ENCODE data around the gene NCLN.
A peak's percentile ranks its signal among the peaks of the same experiment; 100 is the strongest.
"Not testable (repeated sequence)": the region's sequence is repeated elsewhere in the genome, so short reads cannot be mapped to it uniquely, and the experiment has no call there.

NCLN gene

DNA sequence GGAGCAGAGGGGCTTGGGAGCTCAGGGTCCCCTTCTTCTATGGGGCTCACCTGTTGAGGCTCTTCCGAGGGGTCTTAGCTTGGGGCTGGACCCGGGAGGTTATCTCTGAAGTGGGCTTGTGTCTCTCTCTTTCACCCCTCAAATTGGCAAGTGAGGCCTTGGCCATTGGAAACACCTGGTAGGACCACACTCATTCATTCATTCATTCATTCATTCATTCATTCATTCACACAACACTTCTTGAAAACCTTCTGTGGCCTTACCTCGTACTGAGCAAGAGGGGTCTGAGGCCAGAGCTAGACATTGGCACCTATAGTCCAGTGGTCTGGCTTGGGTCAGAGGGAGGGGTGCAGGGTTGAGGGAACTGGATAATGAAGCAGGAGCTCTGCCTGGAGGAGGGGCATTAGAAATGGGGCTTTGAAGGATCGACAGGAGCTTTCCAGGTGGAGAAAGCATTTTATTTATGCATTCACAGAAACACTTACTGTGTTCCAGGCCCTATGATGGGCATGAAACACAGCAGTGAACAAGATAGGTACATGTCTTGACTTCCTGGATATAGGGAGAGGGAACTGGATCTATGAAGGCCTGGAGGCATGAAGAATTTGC lies 44.3 kb downstream of the NCLN start:
- no peak for DNase-seq

DNA sequence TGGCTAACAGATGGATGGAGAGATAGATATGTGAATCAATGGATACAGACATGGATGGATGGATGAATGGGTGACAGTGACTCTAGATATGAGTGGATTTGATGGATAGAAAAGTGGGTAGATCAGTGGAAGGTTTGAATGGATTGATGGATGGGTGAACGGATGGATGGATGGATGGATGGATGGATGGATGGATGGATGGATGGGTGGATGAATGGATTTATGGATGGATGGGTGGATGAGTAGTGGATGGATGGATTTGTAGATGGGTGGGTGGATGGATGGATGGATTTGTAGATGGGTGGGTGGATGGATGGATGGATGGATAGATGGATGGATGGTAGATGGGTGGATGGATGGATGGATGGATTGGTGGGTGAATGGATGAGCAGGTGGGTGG lies 45.6 kb downstream of the NCLN start:
- no peak for DNase-seq

DNA sequence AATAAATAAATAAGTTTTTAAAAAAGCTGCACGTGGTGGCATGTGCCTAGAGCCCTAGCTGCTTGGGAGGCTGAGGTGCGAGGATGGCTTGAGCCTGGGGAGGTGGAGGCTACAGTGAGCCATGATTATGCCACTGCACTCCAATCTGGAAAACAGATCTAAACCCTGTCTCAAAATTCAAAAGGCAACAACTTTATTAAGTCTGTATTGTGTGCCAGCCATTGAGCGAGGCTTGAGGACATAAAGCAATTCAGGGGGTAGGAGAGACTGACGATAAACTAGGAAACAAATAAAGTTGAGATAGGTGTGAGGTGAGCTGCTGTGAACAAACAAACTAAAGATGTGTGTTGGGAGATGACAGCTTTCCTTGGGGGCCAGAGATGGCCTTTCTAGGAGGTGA lies 47.4 kb downstream of the NCLN start:
- DNase-seq = no peak

DNA sequence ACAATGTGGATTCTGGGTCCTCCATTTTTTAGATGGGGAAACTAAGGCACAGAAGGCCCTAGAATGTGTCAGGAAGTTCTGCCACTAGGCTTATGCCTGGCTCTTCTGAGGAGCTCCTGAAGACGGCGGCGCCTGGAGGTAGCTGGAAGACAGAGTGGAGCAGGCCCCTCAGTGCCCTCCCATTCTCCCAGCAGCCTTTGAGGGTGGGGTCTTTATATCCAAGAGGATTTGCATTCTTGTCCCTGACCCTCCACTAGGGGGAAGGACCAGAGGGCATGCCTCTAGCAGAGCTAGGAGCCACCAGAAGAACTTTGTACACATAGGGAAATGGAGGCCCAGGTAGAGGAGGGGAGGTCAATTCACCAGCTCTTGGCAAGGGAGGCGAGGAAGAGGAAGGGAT lies 48.1 kb downstream of the NCLN start:
- no peak for DNase-seq

DNA sequence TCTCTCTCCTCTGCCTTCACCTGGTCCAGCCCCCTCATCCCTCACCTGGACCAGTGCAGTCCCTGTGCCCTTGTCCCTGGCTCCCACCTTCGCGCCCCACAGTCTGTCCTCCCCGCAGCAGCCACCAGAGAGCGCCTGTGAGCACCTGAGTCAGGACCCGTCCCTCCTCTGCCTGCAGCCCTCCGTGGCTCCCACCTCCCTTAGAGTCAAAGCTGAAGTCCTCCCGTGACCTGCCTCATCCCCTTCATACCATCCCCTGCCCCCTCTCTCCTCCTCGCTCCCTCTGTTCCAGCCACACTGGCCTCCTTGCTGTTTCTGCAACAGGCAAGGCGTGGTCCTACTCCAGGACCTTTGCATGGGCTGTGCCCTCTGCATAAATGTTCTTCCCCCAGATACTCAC lies 49.1 kb downstream of the NCLN start:
- DNase-seq = no peak

DNA sequence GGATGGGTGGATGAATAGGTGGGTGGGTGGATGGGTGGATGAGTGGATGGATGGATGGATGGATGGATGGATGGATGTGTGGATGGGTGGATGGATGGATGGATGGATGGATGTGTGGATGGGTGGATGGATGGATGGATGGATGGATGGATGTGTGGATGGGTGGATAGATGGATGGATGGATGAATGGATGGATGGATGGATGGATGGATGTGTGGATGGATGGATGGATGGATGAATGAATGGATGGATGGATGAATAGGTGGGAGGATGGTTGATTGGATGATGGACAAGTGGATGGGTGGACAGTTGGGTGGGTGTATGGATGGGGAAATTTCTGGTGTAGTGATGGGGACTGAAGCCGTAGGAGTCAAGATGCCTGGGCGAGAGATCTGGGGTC lies 49.9 kb downstream of the NCLN start:
- DNase-seq = not testable (repeated sequence)

DNA sequence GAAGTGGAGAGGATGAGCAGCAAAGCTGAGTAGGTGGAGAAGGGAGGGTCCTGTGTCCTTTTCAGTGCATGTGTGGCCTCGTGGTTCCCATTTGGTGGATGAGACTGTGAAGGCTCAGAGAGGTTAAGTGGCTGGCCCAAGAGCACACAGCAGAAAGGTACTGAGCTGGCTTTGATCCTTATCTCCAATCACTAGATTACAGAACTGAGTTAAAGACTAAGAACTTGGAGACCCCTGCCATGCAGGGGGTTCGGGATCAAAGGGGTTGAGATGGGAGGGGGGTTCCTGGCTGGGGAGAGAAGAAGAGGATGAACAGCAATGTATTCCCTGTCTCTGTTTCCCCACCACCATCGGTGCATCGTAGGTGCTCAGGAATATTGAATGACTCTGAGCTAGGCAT lies 50.5 kb downstream of the NCLN start:
- no peak for DNase-seq

DNA sequence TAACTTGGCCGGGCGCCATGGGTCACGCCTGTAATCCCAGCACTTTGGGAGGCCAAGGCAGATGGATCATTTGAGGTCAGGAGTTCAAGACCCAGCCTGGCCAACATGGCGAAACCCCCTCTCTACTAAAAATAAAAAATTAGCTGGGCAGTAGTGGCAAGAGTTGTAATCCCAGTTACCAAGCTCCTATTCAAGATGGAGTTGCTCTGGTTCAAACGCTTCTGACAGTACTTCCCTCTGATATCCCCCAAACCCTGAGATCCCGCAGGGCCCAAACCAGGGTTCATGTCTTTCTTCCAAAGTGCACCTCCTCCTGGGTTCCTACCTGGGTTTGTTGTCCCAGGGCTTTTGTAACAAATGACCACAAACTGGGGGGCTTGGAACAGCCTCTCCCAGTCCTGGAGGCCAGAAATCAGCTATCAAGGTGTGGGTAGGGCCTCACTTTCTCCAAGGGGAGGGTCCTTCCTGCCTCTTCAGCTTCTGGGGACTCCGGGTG lies 52.4 kb downstream of the NCLN start:
- DNase-seq = no peak

DNA sequence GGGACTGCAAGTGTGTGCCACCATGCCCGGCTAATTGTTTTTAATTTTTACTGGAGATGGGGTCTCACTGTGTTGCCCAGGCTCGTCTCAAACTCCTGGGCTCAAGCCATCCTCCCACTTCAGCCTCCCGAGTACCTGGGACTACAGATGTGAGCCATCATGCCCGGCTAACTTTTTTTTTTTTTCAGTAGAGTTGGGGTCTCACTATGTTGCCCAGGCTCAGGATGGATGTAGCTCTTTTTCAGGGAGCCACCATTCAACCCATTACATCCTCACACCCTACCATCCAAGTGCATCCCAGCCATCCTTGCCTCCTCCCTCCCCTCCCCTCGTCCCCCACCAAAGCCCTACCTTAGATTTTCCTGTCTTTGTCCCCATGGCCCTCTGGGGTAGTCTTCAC lies 53.6 kb downstream of the NCLN start:
- DNase-seq = no peak

DNA sequence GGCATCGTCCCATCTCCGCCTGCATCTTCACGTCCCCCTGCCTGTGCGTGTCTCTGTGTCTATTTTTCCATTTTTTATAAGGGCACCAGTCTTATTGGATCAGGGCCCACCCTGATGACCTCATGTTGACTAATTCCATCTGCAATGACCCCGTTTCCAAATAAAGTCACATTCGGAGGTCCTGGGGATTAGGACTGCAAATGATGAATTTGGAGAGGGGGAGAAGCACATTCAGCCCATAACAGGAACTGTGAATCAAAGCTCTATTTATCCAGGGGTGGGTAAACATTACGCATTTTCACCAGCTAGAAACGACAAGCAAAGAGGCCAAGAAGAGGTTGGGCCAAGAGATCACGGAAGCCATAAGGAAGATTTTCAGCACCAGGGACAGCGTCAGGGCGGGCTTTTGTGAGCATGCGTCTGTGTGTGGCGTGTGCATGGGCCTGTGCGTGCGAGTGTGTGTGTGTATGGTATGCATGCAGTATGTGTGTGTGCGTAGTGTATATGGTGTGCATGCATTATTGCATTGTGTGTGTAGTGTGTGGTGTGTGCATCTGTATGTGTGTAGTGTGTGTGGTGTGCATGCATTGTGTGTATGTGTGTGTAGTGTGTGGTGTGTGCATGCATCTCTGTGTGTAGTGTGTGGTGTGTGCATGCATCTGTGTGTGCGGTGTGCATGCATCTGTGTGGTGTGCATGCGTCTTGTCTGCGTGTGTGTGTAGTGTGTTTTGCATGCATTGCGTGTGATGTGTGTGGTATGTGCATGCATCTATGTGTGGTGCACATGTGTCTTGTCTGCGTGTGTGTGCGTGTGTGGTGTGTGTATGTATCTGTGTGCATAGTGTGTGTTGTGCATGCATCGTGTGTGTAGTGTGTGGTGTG lies 58.3 kb downstream of the NCLN start:
- DNase-seq = peak in 5 of 6 experiments; percentile 6 to 55 (median 14)

DNA sequence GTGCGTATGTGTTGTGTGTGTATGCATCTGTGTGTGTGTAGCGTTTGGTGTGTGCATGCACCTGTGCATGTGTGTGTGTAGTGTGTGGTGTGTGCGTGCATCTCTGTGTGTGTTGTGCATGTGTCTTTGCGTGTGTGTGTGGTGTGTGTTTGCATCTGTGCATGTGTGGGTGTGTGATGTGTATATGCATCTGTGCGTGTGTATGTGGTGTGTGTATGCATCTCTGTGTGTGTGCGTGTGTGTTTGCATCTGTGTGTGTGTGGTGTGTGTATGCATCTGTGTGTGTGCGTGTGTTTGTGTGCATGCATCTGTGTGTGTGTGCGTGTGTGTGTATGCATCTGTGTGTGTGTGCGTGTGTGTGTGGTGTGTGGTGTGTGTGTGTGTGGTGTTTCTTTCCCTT lies 59.3 kb downstream of the NCLN start:
- no peak for DNase-seq

DNA sequence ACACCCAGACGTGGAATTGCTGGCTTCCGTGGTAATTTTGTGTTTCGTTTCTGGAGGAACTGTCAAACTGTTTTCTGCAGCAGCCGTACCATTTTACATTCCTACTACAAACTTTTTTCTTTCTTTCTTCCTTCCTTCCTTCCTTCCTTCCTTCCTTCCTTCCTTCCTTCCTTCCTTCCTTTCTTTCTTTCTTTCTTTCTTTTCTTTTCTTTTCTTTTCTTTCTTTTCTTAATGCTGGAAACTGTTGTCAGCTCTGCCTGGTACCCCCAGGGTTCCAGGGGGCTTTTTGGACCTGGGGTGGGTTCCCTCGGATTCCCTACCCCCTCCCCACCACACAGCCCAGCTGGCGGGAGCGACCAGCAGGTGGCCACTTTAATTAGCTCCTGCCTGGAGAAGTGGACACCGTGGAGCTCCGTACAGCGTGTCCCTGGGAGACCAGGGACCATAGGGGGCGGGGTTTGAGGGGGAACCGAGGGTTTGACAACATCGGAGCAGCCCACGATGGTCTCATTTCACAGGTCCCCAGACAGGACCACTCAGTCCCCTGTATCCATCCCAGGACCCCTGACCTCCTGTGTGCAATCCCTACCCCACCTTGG lies 63.1 kb downstream of the NCLN start:
- DNase-seq = no peak

DNA sequence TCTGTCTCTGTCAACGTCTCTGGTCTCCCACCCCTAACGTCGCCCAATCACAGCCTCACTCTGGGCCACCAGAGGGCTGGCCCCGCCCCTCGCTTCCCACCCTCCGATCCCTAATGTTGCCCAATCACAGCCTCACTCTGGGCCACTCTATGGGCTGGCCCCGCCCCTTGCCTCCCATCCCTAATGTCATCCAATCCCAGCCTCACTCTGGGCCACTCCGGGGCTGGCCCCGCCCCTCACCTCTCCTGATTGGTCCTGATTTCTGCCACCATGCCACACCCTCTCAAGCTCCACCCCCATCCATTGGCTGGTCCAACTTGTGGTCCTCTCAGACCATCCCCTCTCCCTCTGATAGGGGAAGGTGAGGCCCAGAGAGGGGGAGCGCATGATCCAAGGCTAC lies 63.7 kb downstream of the NCLN start:
- no peak for DNase-seq

DNA sequence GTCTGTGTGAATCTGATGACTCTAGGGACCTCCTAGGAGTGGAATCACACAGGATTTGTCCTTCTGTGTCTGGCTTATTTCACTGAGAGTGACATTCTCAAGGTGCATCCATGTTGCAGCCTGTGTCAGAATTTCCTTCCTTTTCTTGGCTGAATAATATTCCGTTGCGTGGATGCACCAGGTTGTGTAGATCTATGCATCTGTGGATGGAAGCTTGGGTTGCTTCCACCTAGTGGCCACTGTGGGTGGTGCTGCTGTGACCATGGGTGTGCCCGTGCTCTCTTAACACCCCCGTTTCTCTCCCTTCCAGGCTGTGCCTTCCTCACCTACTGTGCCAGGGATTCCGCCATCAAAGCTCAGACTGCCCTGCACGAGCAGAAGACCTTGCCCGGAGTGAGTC lies 64.9 kb downstream of the NCLN start:
- DNase-seq = peak in 5 of 6 experiments; percentile 9 to 28 (median 19)

DNA sequence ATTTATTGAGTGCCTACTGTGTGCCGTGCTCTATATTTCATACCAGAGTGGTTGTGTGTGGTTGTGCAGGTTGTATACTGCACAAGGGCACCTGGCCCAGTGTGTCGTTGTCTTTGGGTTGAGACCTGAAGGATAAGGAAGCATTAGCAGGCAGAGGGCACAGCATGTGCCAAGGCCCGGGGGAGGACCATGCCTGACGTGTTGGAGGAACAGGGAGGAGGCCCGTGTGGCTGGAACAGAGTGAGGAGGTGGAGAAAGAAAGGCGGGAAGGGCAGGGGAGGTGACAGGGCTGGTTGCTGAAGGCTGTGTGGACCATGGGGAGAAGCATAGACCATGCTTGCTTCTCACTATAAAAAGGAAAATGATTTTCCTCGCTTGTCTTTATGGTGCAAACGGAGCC lies 65.5 kb downstream of the NCLN start:
- no peak for DNase-seq

DNA sequence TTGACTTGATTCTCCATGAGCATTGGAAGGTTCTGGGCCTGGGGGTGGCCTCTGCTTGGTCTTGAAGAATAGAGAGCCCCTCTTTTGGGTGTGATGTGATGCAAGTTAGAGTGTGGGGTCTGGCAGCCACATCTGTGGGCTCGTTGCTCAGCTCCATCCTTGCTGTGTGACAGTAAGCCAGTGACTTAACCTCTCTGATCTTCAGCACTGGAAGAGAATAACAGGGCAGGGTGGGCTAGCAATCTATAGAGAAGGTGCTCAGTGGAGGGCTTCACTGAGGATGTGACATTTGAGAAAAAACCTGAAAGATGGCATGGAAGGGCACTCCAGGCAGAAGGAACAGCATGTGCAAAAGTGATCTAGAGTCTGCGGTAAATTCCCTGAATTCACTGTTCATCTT lies 66.9 kb downstream of the NCLN start:
- DNase-seq = no peak

DNA sequence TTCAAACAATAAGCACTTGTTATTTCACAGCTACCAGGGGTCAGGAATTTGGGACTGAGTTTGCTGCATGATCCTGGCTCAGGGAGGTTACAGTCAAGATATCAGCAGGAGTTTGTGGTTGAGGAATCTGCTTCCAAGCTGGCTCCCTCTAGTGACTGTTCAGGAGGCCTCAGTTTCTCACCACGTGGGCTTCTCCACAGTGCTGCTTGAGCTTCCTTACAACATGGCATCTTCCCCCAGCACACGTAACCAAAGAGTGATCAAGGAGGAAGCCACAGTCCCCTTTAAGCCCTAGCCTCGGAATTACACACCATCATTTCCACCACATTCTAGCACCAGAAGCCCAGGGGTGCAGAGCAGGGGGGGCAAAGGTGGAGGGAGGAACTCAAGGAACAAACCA lies 67.5 kb downstream of the NCLN start:
- no peak for DNase-seq

DNA sequence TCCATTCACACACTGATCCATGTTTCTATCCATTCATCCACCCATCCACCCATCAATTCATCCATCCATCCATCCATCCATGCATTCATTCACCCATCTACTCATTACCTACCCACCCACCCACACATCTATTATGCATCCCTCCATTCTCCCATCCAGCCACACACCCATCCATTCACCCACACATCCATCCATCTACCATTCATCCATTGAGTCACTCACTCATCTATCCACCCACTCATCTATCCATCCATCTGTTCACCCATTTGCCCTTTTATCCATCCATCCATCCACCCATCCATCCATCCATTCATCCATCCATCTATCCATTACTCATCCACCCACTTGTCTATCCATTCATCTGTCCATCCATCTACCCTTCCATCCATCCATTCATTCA lies 68.8 kb downstream of the NCLN start:
- no peak for DNase-seq

DNA sequence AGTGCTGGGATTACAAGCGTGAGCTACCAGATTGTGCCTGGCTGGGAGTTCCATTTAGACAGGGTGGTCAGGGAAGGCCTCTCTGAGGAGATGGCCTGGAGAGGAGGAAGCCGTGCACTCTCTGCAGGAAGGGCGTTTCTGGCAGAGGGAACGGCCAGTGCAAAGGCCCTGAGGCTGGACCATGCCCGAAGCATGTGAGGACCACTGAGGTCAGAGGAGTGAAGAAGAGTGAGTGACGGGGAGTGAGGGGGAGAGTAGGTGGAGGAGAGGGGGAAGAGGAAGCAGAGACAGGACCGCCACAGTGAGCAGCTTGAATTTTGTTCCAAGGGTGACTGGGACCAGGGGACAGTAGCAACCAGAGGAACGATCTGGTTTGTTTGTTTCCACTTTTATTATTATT lies 71.3 kb downstream of the NCLN start:
- no peak for DNase-seq
